GM19468 (cell line): ENCODE results near the gene FCSK.
"Not testable (repeated sequence)": the region's sequence is repeated elsewhere in the genome, so short reads cannot be mapped to it uniquely, and the experiment has no call there.

Experiments used
- ATAC-seq: cut with Tn5 transposase; IDR thresholded peaks from one replicate; pipeline ENCODE4 v1.9.1; 2021; ENCODE audit warnings: mild to moderate bottlenecking, moderate library complexity, moderate number of reproducible peaks; ENCODE audit not compliant: unreplicated experiment; ENCODE audit errors: extremely low read depth

FCSK gene

DNA sequence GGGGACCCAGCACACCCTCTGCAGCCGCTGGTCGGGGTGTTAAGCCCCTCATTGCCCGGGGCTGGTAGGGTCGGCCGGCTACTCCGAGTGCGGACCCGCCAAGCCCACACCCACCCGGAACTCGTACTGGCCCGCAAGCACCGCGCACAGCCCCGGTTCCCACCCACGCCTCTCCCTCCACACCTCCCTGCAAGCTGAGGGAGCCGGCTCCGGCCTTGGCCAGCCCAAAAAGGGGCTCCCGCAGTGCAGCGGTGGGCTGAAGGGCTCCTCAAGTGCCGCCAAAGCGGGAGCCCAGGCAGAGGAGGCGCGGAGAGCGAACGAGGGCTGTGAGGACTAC lies 3.4 kb upstream of the FCSK start:
- ATAC-seq = not testable (repeated sequence)

DNA sequence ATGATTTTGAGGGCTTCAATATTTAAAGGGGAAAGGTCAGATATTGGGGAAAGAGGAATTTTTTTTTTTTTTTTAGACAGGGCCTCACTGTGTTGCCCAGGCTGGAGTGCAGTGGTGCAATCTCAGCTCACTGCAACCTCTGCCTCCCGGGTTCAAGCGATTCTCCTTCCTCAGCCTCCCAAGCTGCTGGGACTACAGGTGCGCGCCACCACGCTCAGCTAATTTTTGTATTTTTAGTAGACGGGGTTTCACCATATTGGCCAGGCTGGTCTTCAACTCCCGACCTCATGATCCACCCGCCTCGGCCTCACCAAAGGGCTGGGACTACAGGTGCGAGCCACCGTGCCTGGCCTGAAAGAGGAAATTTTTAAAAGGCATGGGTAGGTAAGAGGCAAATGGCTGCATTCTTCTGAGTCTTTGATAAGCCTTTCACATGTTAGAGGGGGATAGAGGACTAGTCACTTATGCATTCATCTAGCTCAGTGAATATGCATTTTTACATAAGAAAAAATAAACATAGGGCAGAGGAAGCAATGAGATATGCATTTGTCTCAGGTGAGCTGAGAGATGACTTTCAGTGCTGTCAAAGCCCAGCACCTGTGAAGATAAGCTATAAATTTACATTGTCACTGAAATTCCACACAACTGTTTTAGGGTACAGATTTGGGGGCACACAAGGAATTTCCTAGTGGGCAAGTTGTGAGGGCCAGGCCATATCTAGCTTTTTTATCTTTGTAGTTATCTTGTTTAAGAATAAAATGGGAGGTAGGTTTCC lies 1.1 kb upstream of the FCSK start:
- no peak for ATAC-seq

DNA sequence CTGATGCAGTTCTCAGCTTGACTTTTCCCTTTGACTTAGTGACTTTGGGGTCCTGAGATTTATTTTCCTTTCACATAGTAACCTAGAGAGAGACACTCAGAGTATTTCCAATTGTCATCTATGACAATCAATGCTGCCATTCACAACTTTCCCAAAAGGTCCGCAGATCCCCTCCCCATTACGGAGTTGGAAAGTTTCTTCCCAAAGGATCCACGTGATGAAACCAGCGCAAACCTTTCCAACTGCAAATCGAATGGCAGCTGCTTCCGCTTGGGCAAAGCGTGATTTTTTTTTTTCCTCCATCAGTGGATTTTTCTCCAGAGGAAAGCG lies 538 bp upstream of the FCSK start:
- no peak for ATAC-seq

DNA sequence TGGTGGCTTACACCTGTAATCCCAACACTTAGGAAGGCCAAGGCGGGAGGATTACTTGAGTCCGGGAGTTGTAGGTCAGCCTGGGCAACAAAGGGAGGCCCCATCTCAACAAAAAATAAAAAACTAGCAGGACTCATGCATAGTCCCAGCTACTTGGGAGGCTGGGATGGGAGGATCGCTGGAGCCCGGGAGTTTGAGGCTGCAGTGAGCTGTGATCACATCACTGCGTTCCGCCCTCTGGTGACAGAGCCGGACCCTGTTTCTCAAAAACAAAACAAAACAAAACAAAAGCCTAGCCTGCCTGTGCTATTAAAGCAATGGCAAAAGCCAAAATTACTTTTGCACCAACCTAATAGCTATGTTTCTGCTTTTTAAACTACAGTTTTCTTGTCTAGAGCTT lies 1.5 kb downstream of the FCSK start:
- no peak for ATAC-seq

DNA sequence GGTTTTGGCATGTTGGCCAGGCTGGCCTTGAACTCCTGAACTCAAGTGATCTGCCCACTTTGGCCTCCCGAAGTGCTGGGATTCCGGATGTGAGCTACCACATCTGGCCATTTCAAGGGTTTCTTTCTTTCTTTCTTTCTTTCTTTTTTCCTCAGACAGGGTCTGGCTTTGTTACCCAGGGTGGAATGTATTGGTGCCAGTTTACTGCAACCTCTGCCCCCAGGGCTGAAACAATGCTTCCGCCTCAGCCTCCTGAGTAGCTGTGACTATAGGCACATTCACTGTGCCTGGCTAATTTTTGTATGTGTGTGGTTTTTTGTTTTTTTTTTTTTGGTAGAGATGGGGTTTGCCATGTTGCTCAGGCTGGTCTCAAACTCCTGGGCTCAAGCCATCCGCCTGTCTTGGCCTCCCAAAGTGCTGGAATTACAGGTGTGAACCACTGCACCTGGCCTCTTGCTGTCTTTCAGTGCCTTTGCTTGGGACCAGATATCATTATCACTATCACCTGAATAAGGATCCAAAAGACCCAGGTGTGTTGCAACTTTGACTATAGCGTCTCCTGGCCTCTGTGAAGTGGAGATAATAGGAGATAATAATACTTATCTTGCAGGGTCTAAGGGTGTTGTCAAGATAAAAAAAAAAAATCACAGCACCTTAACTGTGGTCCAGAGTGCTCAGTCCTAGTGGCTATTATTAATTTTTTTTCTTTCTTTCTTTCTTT lies 3.2 kb downstream of the FCSK start:
- no peak for ATAC-seq

DNA sequence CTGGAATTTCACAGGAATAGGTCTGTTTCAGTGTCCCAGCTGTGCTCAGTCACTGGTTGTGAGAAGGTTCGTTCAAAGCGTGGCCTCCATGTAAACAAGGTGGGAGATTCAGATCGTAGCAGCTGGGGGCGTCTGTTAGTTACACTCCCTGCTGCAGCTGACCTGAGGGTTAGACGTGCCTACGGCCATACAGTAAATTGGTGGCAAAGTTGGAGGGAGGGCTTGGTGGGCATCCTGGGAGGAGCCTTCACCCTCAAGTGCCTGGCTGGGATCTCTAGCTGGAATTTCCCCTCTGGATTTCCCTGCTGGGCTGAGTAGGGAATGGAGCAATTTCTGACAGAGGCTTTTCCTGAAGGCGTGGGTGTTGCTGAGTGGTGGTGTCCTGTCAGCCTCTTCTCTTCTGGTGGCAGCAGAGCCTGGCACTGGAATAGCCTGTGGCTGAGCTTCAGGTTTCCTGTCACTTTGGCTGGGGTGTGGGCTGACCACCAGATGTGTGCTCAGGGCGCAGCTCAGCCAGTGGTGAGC lies 6.4 kb downstream of the FCSK start:
- no peak for ATAC-seq

DNA sequence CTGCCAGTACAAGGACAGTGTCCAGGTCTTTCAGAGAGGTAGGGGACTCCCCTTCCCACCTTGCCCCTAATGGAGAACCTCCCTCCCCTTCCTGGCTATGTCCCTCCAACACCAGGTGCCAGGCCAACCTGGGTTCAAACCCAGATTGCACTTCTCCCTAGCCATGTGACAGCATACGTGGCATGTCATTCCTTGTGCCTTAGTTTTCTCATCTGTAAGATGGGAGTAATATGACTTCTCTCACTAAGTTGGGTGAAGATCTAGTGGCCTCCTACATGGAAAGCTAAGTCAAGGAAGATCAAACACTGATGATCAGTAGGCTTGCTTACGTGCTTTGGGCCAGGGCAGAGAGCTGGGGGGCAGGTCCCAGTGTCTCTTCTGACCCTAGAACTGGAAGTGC lies 8.8 kb downstream of the FCSK start:
- no peak for ATAC-seq

DNA sequence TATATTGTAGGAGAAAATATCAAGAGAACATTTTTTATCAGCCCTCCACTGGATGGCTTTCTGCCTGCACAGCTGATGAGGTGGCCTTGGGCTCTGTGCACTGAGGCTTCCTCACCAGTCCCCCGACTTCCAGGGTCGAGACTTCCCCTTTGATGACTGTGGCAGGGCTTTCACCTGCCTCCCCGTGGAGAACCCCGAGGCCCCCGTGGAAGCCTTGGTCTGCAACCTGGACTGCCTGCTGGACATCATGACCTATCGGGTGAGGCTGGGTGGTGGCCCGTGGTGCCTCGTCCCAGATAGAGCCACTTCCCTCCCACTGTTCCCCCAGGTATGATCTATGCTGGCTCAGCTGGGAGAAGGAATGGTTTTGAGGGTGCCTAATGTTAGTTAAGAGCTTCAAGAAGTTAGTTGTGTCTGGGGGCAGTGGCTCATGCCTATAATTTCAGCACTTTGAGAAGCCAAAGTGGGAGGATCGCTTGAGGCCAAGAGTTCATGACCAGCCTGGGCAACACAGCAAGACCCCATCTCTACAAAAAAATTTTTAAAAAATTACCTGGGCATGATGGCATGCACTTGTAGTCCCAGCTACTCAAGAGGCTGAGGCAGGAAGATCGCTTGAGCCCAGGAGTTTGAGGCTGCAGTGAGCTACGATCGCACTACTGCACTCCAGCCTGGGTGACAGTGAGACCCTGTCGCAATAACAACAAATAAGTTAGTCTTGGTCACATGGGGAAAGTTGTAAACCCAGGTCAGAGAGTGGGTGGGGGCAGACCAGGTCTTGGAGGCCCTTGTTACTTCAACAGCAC lies 11.8 kb downstream of the FCSK start:
- no peak for ATAC-seq

DNA sequence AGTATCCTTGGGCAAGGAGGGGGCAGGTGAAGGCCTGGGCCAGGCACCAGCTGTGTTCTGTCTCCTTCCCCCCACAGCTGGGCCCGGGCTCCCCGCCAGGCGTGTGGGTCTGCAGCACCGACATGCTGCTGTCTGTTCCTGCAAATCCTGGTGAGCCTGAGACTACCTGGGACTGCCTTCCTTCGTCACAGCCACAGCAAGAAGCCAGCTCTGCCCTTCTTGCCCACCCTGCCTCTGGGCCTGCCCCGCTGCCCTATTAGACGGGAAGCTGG lies 12.3 kb downstream of the FCSK start:
- ATAC-seq = no peak

DNA sequence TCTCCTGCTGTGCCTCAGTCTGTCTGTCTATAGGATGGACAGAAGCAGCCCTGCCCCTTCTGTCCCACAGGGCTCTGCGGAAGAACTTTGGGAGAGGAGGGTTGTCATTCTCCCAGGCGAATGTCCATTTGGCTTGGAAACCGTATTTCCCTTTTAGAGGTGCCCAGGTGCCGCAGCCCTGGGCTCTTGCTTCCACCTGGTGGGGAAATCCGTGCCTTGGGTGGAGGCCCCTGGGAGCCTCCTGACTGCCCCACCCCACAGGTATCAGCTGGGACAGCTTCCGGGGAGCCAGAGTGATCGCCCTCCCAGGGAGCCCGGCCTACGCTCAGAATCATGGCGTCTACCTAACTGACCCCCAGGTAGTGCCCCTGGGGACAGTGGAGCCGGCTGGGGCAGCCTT lies 12.7 kb downstream of the FCSK start:
- ATAC-seq = no peak

DNA sequence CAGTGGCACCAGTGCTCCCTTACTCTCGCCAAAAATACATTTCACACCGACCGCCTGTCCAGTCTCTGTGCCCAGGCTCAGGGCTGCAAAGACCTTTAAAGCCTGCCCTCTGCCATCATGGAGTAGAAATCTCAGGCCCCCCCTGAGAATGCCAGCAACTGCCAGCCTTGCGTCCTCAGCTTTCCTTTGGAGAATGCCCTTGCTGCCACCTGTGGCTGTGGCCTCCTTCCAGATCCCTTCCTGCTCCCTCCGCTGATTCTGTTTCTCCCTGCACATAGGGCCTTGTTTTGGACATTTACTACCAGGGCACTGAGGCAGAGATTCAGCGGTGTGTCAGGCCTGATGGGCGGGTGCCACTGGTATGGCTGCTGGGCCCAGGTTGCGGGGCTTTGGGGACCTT lies 13.2 kb downstream of the FCSK start:
- no peak for ATAC-seq

DNA sequence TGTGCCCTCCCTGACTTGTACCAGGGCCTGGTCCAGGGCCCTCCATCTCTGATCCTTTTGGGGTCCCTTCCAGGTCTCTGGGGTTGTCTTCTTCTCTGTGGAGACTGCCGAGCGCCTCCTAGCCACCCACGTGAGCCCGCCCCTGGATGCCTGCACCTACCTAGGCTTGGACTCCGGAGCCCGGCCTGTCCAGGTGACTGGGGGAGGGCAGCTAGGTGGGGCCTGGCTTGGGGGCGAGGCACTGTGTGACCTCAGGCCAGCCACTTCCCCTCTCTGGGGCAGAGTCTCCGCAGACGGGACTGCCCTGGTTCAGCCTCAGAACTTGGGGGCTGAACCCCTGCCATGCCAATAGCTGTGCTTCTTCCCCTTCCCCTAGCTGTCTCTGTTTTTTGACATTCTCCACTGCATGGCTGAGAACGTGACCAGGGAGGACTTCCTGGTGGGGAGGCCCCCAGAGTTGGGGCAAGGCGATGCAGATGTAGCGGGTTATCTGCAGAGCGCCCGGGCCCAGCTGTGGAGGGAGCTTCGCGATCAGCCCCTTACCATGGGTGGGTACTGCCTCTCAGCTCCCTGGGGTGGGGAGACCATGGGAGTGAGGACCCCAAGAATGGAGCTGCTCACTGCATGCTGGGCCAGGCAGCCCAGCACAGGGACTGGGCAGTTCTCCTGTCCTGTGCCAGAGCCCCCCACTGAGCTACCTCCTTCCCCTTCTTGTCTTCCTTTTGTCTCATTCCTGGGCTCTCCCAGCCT lies 14.6 kb downstream of the FCSK start:
- ATAC-seq = no peak

DNA sequence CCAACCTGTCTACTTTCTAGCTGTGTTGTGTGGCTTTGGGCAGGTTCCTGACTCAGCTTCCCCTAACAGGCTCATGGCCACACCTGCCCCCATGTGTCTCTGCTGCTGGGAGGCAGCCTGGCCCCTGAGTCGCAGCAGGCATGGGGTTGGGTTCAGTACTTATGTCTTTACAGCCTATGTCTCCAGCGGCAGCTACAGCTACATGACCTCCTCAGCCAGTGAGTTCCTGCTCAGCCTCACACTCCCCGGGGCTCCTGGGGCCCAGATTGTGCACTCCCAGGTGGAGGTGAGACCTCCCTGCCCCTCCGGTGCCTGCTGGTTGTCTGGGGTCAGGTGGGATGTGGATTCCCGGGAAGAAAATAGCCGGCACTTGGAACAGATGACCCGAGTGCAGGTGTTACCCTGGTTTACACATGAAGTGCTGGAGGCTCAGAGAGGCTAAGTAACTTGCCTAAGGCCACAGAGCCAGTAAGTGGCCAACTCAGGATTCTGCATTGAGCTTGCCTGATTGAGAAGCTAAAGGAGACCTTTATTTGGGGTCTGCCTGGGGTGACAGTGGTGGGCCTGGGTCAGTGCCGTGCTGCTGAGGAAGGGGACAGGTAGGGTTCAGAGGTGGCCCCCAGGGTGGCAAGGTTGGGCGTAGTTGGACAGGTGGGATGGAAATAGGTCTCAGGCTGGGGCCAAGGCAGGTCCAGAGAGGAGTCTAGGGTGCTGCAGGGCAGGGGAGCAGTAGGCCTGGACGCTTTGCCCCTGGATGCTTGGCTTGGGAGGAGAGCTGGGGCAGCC lies 15.9 kb downstream of the FCSK start:
- ATAC-seq = no peak

DNA sequence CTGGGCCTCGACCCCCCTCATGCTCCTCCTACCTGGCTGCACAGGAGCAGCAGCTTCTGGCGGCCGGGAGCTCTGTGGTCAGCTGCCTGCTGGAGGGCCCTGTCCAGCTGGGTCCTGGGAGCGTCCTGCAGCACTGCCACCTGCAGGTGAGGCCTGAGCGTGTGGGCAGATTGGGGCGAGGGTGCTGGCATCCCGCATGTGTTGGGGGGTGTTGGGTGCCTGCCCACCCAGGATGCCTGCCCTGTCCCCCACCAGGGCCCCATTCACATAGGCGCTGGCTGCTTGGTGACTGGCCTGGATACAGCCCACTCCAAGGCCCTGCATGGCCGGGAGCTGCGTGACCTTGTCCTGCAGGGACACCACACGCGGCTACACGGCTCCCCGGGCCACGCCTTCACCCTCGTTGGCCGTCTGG lies 16.5 kb downstream of the FCSK start:
- no peak for ATAC-seq

DNA sequence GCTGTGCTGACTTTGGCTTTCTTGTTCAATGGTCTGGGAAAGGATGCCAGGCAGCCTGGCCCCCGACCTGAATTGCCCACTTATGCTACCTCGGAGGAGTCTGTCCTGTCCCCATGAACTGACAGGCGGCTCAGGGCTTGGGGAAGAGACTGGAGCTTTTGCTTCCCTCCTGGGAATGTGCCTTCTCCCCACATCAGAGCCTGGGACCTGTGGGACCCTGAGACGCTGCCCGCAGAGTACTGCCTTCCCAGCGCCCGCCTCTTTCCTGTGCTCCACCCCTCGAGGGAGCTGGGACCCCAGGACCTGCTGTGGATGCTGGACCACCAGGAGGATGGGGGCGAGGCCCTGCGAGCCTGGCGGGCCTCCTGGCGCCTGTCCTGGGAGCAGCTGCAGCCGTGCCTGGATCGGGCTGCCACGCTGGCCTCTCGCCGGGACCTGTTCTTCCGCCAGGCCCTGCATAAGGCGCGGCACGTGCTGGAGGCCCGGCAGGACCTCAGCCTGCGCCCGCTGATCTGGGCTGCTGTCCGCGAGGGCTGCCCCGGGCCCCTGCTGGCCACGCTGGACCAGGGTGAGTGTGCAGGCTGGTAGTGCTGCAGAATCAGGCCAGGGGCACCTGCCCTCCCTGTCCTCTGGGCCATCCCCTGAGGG lies 18.5 kb downstream of the FCSK start:
- no peak for ATAC-seq

DNA sequence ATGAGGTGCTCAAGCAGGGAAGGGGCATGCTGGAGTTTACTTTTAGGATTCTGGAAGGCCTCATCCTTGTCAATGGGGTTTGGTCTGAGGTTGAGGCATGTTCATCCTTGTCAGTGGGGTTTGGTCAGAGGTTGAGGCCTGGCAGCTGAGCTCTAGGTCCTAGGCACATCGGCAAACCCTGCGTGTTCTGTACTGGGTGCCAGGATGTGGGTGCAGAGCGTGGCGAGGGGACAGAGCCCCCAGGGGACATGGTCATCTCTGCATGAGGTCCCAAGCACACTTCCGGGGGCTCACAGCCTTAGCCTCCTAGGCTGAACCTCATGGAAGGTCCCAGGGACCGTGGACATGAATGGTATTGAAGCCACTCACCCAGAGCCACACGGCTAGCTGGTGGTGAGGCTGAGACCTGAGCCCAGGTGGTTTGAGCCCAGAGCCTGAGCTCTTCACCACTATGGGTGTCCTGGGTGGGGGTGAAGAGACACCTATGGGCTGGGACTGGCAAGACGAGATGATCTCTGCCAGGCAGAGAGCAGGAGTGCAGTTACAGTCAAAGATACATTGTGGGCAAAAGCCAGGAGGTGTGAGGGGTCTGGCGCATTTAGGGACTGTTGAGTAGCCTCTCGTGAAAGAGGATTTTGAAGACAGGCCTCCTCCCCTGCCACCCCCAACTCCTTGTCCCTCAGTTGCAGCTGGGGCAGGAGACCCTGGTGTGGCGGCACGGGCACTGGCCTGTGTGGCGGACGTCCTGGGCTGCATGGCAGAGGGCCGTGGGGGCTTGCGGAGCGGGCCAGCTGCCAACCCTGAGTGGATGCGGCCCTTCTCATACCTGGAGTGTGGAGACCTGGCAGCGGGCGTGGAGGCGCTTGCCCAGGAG lies 19.3 kb downstream of the FCSK start:
- no peak for ATAC-seq

DNA sequence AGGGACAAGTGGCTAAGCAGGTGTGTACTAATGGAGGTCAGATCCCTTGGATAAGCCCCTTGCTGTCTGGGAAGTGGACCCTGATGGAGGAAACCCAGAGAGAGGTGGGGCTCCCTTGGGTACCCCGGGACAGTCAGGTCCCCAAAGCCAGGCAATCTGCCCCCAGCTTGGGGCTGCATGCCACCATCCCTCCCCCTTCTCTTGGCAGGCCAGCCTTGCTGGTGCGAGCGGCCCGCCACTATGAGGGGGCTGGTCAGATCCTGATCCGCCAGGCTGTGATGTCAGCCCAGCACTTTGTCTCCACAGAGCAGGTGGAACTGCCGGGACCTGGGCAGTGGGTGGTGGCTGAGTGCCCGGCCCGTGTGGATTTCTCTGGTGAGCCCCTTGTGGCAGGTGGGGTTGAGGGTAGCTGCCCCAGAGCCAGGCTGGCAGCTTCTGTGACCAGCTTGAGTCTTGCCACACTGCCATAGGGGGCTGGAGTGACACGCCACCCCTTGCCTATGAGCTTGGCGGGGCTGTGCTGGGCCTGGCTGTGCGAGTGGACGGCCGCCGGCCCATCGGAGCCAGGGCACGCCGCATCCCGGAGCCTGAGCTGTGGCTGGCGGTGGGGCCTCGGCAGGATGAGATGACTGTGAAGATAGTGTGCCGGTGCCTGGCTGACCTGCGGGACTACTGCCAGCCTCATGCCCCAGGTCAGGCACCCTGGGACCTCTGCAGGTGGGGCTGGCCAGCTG lies 20.1 kb downstream of the FCSK start:
- no peak for ATAC-seq
